OCI-LY3 (cell line): ENCODE results near the gene TBX2.
A peak's percentile ranks its signal among the peaks of the same experiment; 100 is the strongest.

Source experiments
- EZH2phosphoT487 ChIP-seq: fragments of 200-600 bp; shearing (Covaris generic); IDR thresholded peaks from 2 replicates; pipeline ENCODE4 v1.6.1; 2018; ENCODE audit warnings: antibody characterized with exemption, mixed run types, low read depth
- TF ChIP-seq, protein P1 (sequence below): fragments of 200-600, 300-600 bp; sonication (generic); IDR thresholded peaks from 2 replicates; pipeline ENCODE4 v1.5.1; 2014; ENCODE audit warnings: antibody characterized with exemption, low read length, low read depth

DNA sequence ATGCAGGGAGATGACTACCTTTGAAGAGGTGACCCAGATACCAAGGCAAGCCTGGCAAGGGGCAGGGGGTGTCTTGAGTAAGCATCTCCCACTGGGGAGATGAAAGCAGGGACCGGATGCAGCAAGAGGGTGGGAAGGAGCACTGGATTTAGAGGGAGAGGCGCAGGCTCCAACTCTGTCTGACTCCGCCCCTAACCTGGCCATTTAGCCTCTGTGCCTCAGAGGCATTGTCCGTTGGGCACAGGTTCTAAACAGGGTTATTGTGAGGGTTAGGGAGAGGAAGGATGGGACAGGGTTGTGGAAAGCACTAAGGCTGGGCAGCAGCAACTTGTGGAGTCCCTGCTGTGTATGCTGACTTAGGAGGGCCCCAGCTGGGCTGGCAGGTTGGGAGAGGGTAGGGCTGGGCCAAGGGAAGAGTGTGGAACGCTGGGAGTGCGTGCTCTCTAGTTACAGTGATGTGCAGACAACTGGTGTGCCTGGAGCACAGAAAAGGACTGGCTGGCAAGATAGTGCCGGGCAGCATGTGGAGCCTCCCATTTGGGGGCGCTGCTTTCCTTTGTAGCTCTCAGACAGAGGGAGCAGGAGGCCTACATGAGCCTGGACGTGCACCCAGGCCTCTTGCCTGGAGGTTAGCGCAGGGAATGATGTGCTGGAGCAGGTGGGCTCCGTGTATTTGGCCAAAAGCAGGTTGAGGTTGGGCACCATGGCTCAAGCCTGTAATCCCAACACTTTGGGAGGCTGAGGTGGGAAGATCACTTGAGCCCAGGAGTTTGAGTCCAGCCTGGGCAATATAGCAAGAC, 26.2 kb downstream of the TBX2 start:
- TF ChIP-seq, protein P1, sequence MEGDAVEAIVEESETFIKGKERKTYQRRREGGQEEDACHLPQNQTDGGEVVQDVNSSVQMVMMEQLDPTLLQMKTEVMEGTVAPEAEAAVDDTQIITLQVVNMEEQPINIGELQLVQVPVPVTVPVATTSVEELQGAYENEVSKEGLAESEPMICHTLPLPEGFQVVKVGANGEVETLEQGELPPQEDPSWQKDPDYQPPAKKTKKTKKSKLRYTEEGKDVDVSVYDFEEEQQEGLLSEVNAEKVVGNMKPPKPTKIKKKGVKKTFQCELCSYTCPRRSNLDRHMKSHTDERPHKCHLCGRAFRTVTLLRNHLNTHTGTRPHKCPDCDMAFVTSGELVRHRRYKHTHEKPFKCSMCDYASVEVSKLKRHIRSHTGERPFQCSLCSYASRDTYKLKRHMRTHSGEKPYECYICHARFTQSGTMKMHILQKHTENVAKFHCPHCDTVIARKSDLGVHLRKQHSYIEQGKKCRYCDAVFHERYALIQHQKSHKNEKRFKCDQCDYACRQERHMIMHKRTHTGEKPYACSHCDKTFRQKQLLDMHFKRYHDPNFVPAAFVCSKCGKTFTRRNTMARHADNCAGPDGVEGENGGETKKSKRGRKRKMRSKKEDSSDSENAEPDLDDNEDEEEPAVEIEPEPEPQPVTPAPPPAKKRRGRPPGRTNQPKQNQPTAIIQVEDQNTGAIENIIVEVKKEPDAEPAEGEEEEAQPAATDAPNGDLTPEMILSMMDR, result peak; percentile 38
- TF ChIP-seq EZH2phosphoT487, result no peak
